ENCODE measurements around the gene PZP.

GRCh38 chr12:9179781-9180180 is 28.4 kb downstream of the PZP start:
- no peak for TF ChIP-seq POLR2A (IDR thresholded peaks at IDR 0.05)
- no peak for TF ChIP-seq CTCF (IDR thresholded peaks at IDR 0.05)
